ENCODE data around the gene ACTA1. TPM values are rescaled to one million over a fixed set of nuclear protein-coding genes. Genes with fewer than 3 reads are reported as not detected.
A peak's percentile ranks its signal among the peaks of the same experiment; 100 is the strongest.

Gene ACTA1
- total RNA-seq, 1 experiment from 2014 or later = not detected

GRCh38 chr1:229436201-229436600, 2.3 kb upstream of the ACTA1 start:
- intact Hi-C loops (cut with micrococcal nuclease; ENCODE audit: unreplicated experiment) (no loop called here), in situ Hi-C loops (cut with HindIII; ENCODE audit: low pct_unique_long_range_greater_than_20kb, low sequenced_read_pairs) (no loop called here)
- H3K9me3 ChIP-seq (ENCODE audit: control insufficient read depth, insufficient read depth, low read depth, low read length) = no peaks in the 10 kb centered on the region
- no peaks in the 10 kb centered on the region for H3K4me1 ChIP-seq (ENCODE audit: control insufficient read depth, insufficient read depth, low read length)
- BruUV-seq (replicated peaks) = no TSS peak
- H3K36me3 ChIP-seq (ENCODE audit: control insufficient read depth, insufficient read depth, low read length) = no peaks in the 10 kb centered on the region
- H3K4me3 ChIP-seq (ENCODE audit: low read depth in 2 of 2, low read length in 2 of 2) = no peak overlapping the region
- ChIA-PET CTCF (no interaction called here), POLR2A (no interaction called here)
- DNase-seq (ENCODE audit: low read depth, low spot score) (no peak), ATAC-seq (no peak)
- no peak overlapping the region for H3K27ac ChIP-seq (ENCODE audit: low read length)
- no peaks in the 10 kb centered on the region; the same call in 1 of the 2 replicates for H3K27me3 ChIP-seq (ENCODE audit: control insufficient read depth, insufficient read depth, low read length)
- no peak for TF ChIP-seq REST (IDR thresholded peaks at IDR 0.05; ENCODE audit: insufficient read depth in 1 of 2, low read depth in 2 of 2, low read length in 1 of 2)
- TF ChIP-seq CTCF (IDR thresholded peaks at IDR 0.05) = no peak
- no peak for TF ChIP-seq TCF7L2 (IDR thresholded peaks at IDR 0.05; ENCODE audit: low read depth, low read length)
- TF ChIP-seq POLR2AphosphoS5 (IDR thresholded peaks at IDR 0.05; ENCODE audit: low read depth, low read length) = no peak
- no peak for TF ChIP-seq SIN3A (IDR thresholded peaks at IDR 0.05; ENCODE audit: borderline replicate concordance, insufficient read depth, low read depth, low read length)

GRCh38 chr1:229434641-229435051, 752 bp upstream of the ACTA1 start:
- POLR2A ChIA-PET = no interaction called here
- H3K27me3 ChIP-seq (ENCODE audit: control insufficient read depth, insufficient read depth, low read length) = no peaks in the 10 kb centered on the region; the same call in none of the 2 replicates
- 0 out of 2 replicates have a peak, but pooled peaks have one; percentile 38 for ATAC-seq
- no peak for DNase-seq (ENCODE audit: low read depth, low spot score)
- H3K4me1 ChIP-seq (ENCODE audit: control insufficient read depth, insufficient read depth, low read length) = no peaks in the 10 kb centered on the region
- H3K27ac ChIP-seq (ENCODE audit: low read length) = no peak overlapping the region
- in situ Hi-C loops (cut with HindIII; ENCODE audit: low pct_unique_long_range_greater_than_20kb, low sequenced_read_pairs) = no loop called here
- no peak overlapping the region for H3K4me3 ChIP-seq (ENCODE audit: low read depth in 2 of 2, low read length in 2 of 2)
- no TSS peak for BruUV-seq (replicated peaks)
- H3K9me3 ChIP-seq (ENCODE audit: control insufficient read depth, insufficient read depth, low read depth, low read length) = no peaks in the 10 kb centered on the region
- intact Hi-C loops (cut with micrococcal nuclease; ENCODE audit: unreplicated experiment) = no loop called here
- TF ChIP-seq CTCF (IDR thresholded peaks at IDR 0.05) = no peak
- TF ChIP-seq POLR2AphosphoS5 (IDR thresholded peaks at IDR 0.05; ENCODE audit: low read depth, low read length) = no peak
- TF ChIP-seq REST (IDR thresholded peaks at IDR 0.05; ENCODE audit: insufficient read depth in 1 of 2, low read depth in 2 of 2, low read length in 1 of 2) = no peak
- CTCF ChIA-PET = no interaction called here
- H3K36me3 ChIP-seq (ENCODE audit: control insufficient read depth, insufficient read depth, low read length) = no peaks in the 10 kb centered on the region
